ENCODE measurements around the gene NR1D1.

Gene NR1D1

DNA sequence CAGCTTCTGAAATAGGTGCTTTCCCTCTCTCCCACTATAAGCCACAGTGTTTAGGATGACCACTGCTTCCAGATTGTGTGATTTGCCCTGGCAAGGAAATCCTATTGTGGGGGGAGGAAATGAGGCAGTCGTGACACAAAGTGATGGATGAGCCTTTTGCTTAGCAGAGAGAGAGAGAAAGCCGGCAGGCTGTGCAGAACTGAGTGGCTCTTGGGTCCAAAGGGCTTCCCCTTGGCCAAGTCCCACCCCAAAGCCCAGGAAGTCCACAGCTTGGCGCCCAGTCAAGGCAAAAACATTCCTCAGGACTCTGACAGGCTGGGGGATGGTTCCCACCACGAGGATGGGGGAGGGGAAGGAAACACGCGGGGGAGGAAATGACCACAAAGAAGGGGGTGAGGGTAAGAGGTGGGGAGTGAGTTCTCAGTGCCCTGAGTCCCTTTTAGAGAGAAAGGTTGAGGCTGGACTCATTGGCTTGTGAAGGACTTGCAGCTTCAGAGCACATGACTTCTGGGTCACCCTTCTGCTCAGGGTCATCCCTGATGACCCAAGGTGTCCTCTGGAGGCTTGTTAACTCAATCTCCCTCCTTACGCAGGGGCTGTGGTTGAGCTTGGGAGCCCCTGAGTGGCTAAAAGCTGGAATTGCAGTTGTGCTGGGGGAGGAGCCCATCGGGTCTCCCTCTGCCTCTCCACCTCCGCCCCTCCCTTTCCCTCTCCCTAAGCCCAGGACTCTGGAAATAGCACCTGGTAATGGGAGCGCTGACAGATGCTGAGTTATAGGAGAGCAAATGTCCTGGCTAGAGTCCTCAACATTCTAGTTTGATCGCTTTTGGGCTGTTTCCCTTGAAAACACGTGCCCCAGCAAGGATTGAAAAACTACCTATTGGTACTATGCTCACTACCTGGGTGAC is 11.1 kb upstream of the NR1D1 start:
- peak in 4 of 5 donors; percentile 53 to 76 (median 58) for DNase-seq

DNA sequence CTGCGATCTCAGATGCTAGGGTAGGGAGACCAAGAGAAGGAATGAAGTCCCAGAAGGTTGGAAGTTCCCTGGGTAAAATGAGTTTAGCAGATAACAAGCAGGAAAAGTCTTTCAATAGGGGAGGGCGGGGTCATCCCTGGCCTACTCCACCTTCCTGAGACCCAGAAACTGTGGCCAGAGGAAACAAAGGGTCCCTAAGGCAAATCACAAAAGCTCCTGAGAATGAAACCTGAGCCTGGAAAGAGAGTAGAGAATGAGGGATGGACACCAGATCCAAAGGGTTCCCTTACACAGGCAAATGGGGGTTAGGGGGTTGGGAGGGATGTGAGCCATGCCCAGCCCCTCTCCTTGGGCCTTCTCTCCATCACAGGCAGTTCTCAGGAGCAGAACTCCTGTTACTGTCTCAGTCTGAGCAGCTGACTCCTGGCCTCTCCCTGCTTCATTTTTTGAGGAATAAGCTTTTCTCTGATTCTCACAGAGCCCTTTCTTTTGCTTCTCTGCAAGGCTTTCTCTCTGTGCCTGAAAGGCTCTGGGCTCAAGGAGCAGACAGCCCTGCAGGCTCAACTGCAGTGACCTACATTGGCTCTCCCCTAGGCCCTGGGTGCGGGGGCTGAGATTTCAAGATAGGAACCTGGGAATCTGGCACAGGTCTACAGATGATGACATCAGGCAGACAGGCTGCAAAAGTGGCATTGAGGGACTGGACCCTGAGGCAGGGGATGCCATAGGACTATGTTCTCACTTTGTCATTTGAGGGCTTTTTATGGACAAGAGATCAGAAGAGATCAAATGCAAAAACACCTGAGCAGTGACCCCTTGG is 9.8 kb upstream of the NR1D1 start:
- DNase-seq: no peak

DNA sequence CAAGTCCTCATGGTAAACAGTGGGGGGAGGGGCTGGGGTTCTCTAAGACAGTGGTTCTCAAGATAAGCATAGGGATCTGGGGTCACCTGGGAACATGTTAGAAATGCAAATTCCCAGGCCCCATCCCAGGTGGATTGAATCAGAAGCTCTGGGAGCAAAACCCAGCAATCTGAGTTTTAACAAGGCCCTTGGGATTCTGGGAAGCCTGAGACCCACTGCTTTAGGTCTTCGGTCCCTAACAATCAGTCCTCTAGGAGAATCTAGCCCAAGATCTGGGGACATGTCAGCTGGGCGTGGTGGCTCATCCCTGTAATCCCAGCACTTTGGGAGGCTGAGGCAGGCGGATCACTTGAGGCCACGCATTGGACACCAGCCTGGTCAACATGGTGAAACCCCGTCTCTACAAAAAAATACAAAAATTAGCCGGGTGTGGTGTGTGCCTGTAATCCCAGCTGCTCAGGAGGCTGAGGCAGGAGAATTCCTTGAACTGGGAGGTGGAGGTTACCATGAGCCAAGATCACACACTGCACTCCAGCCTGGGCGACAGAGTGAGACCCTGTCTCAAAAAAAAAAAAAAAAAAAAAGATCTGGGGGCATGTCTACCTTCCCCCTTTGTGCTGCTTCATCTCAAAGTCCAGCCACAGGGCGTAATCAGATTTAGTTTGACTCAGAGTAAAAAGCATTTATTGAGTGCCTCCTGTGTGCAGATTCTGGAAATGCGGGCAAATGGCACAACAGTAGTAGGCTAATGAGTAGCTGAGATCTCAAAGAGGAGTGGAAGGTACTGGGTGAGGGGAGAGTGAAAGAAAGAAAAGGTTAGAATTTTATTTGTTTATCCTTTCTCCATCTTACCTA is 8.8 kb upstream of the NR1D1 start:
- no peak for DNase-seq

DNA sequence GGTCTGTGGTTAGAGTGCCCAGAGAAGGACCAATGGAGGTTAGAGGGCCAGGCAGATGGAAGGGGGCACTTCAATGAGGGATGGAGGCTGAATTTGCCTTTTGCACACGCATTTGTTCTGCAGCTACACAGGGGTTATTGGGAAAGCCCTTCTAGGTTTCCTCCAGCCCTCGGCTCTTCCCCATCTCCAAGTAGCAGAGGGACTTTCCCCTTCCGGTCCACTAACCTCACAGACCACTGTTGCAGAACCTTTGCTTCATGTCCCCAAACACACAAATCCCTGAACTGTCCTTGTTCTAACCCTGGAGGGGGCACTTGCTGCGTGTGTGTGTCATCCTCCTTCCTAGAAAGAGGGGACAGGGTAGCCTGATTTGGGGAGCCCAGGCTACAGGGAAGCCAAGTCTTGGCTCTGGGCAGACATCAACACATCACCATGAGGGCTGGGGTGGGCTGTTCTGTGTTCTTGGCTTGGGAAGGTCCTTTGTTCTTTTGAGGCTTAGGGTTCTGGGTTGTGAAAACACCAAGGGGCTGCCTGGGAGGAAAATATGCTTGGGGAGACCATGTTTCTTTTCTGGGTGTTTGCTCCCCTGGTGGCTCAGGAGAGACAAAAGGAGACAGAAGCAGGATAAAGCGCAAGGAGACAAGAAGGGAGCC is 7.3 kb upstream of the NR1D1 start:
- no peak for DNase-seq

DNA sequence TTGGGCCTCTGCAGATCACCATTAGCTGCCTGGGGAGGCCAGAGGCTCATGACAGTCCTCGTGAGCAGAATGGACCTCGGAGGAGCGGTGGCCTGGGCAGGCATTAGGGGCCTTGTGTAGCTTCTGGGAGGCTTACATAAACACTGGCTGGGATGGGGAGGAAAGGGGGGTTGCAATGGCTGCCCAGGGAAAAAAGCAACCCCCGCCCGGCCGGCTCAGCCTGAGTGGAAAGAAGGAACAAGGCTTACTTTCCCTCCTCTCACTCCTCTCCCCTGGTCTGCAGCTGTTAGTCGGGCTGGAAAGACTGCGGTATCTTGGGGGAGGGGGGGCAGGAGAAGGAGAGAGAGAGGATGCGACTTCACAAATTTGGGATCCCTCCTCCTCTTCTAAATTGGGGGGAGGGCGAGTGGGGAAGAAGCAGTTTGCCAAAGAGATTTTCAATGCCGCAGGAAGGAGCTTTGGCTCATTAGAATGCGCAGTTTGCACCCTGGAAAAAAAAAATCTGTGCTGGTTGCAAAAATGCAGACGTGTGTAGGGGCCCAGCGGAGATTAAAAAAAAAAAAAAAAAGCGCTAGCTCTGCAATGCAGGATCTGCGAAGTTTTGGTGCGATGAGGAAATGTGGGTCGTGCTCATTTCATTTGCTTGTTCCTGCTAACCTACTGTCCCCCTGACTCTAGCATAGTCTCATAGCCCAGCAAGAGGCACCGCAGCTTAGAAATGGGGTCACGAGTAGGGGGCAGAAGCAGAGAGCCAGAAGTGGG is 6.6 kb upstream of the NR1D1 start:
- DNase-seq: no peak

DNA sequence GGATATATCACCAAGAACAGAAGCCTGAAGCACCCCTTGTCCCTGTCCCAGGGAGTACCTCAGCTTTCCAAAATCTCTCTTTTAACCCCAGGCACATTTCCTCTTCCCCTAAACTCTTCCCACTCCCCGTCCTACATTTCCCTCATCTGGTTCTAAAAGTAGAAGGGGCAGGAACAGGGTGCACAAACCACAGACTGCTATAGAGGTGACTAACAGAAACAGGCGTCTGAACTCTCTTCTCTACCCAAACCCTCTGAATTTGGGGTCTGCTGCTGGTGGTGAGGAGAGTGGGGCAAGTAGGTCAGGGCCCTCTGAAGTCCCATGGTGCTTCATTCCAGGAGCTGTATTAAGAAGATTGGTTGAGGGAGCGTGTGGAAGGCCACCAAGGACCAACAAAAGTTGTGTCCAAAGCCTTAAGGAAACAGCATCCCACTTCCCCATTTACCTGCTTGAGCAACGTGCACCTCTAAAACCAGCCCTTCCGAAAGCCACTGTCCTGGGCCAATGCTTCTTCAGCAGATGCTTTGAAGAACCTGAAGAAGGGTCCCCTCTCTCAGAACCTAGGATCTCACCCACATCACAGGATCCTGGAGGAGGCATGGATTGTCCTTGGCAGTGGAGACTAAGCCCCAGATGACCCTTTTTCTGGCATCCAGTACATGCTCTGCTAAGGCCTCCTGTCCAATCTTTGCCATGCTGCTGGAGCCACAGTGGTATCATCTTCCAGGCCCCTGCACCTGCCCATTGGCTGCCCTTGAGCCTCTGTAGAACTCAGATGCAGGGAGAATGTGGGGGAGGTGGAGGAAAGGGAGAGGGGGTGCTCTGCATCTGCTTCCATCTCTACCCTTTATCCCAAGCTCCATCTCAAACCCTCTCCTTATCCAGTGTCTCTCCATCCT is 5.7 kb upstream of the NR1D1 start:
- no peak for DNase-seq

DNA sequence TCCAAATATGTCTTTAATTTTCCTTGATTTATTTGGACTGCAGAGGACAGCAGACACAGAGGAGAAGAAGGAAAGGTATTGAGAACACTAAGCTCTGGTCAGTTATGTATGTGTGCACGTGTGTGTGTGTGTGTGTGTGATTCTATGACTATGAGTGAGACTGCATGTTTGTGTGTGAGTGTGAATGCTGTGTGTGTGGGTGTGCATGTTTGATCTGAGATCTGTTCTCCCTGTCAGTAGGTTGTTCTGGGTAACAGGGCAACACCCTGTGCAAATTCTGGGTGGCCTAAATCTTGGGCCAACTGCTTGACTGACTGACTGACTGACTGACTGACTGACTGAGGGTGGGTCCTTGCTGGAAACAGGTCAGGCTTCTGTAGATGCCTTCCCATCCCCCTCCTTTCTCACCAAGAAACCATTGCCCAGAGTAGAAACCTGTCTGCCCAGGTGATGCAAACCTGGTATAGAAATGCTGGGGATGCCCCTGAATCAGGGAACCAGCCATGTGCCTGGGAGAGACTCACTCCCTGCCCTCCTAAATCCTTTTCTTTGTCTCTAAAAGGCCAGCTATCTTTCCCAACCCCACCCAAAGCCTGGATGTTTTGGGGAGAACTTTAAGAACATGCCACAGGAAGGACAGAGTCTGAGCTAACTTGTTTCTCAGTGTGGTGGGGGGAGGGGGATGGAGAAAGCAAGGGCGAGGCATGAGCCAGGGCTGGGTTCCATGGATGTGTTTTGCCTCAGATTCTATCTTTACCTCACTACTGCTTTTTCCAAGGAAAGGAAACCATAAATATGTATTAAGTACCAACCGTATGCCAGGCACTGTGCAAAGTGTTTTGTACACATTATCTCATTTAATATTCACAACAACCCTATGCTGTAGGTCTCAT is 4.5 kb upstream of the NR1D1 start:
- no peak for DNase-seq

DNA sequence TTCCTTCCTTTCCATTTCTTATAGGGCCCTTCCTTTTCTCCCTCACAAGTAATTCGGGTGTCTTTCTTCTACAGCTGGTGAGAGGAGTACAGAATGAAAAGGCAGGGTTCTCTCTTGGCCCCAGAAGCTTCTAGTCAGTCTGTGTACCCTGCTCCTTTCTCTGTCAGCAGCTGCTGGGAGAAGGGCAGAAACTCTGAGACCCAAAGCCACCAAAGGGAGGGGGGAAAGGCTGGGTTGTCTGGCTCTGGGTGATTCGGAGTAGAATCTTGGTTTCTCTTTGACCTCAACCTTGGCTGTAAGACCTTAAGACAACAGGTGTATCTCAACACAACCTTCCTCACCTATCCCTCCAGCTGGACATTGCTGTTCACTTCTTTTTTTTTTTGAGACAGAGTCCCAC is 3.3 kb upstream of the NR1D1 start:
- no peak for DNase-seq

DNA sequence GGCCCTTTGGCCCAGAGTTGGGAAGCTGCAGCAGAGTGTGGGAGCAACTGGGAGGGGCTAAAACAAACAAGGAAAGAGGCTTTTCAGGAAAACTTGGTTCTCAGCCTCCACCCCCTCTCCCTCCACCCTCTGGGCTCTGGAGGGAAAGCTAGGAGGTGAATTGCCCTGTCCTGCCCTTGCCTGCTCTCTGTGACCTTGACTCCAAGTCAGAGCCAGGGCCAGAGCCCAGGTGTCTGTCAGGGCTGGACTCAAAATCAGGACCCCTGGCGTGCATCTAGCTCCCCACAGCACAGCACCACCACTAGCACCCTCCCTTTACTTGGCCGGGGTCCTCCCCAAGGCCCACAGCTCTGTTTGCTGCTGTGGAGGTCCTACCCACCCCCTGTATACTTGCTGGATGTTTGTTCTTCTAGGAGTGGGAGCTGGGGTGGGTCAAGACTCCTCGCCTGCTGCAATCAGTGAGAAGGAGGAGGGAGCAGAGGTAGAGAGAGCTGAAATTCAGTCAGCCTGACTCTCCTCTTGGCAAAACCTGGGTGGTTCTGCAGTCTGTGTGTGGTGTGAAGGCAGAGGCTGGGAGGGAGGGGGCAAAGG is 2.8 kb upstream of the NR1D1 start:
- DNase-seq: no peak

DNA sequence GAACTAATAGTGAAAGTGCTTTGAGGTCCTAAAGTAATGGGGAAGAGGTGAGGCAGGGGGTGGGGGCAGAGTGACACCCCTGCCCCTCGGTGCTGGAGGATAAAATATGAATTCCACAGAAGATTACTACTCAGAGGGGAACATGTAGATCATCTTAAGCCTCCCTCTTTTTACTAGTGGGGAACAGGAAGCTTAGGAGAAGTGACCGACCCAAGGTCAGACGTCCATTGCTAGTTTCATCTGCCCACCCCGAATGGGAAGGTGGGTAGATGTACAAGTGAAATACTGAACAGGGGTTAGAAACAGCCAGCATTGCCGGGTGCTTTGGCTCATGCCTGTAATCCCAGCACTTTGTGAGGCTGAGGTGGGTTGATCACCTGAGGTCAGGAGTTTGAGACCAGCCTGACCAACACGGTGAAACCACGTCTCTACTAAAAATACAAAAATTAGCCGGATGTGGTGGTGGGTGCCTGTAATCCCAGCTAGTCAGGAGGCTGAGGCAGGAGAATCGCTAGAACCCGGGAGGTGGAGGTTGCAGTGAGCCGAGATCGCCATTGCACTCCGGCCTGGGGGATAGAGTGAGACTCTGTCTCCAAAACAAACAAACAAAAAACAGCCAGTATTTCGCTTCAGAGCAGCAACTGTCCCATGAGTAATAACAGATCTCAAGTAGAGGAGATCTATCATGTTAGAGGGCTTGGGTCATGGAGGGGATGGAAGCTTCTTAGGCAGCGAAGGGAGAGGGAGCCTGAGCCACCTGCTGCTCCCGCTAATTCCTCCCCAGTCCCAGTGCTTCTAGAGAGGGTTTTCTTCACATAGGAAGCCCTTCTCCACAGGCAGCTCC is 1.2 kb upstream of the NR1D1 start:
- DNase-seq: no peak

DNA sequence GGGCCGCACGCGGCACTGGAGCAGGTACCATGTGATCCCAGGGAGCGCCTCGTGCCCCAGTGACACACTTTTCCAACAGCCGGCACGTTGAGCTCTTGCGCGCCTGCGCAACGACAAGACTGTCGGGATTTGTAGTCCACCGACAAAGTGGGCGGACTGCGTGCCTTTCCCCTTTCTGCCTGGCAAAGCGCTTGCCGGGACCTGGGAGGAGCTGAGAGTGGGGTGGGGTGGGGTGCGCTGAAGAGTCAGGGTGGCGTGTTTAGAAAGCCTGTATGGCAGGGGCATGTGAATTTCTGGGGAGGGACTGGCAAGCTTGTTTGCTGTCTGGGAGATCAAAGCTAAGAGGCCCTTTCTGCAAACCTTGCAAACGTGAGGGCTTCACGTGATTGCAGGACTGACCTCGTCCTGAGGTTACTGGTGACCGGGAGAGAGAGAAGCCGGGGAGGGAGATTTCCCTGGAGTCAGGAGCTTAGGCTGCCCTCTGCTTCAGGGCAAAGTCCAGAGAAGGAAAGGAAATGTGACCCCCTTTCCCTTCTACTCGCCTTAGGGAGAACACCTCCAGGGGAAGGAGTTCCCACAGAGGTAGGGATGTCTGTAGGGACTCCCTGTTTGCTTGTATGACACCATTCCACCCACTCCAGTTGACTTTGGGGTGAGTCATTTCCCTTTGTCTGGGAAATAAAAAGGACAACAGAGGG is 429 bp upstream of the NR1D1 start:
- DNase-seq: peak; percentile 82 to 91 (median 84)

DNA sequence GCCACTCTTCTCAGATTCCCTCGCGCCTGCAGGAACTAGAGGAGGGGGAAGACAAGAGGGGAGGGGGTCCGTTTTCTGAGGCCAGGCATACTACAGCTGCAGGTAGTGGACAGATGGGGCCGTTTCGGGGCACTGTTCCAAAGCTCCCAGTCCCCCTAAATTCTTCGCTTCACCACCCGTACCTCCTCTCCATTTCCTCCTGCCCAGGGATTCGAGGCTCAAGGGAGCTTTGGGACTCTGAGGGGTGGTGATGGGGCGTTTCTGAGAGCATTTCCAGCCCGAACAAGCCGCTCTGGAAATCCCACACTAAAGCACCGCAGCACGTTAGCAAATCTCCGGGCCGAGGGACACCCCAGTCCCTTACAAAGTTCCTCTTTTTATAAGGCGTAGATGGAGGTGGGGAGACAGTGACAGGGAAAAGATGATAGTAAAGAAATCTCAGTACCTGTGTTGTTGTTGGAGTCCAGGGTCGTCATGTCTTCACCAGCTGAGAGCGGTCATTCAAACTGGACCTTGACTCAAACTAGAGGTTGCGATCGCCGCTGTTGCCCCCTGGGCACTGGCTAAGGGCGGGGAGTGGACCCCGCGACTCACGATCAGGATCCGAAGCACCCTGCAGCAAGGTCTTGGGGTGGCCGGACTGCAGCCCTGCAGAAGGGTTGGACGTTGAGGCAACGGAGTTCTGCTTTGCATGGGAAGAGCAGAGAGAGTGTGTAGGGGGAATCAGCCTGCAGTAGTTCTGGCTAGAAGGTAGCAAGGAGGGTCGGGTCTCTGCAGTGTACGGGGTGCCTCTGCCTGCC is 570 bp downstream of the NR1D1 start:
- DNase-seq: no peak

DNA sequence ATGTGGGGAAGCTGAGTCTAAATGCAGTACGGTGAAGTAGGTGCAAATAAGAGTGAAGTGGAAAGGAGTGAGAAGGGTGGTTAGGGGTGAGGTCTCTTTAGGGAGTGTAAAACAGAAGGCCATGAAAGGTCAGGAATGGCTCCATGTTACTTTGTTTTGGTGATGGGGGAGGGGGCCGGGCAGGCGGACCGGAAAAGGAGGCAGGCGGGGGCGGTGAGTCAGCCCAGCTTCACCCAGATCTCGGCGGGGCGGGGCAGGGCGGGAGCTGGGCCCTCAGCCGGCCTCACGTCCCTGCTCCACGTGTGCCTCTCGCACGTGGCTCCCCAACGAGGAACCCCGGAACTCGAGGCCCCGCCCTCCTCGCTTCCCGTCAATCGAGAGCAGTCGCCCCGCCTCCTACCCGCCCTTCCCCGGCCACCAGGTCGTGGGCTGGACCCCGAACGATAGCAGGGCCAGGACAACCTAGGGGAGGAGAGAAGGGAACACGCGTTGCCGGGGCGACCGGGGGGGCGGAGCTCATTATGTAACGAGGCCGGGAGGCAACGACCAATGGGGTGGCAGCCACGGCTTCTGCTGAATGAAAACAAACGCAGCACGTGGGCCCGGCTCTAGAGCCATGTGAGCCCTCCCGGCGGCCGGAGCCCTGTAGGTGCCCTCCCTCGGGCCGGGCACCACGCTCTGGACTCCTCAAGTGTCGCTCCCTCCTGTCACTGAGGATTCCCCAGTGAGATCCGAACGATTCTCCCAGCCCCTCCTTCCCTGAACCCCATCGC is 1.4 kb downstream of the NR1D1 start:
- DNase-seq: peak; percentile 97 to 99 (median 99)

DNA sequence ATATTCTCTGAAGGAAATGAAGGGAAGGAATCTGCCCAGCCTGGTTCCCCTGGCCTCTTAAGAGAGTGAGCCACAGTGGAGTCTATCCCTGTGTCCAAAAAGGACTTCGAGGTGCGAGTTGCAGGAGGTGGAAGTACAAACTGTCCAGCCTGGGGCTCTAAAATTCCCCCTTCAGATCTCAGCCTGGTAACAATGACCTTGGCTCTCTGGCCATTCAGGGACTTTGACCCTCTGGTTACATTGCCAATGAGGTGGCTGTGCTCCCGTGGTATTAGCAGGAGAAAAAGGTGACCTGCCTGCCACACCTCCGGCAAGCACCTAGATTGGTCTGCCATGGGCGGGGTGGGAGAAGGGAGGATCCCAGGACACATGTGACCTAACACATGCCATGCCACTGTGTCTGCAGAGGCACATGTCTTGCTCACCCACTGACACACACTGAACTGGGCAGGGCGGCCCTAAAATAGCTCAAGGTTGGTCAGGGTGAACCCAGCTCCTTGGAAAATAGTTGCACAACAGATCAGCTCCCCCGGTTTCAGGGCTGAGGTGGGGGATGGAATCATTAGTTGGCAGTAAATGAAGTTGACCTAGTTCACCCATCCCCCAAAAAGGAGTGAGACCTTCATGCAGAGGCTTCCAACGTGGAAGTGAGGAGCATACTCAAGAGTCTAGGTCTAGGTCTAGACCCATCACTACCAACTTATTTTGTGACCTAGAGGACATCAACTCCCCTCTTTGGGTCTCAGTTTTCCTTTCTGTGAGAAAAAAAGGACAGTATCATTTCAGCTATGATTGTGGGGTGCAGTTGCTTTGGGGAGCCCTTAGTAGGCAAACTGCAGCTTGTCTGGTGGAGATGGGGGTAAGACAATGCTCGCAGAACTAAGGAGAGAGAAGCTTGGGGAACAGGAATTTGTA is 2.2 kb downstream of the NR1D1 start:
- no peak for DNase-seq

DNA sequence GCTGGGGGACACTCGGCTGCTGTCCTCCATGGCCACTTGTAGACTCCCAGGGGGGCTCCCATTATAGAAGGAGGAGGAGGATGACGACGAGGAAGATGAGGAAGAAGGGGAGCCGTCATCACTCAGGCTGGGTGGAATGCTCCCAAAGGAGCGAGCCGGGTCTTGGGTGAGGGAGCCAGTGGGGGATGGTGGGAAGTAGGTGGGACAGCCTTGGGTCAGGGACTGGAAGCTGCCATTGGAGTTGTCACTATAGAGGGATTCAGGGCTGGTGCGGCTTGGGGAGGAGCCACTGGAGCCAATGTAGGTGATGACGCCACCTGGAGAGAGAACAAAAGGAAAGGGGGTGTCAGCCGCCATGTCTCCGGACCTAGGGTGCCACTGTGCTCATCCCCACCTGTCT is 3.3 kb downstream of the NR1D1 start:
- no peak for DNase-seq

Measured in T-helper 1 cell (primary cell).